Activated T-cell treated with anti-CD3 and anti-CD28 coated beads for 48 hours (primary cell): ENCODE results near the gene SLC45A1.
"Not testable (repeated sequence)": the region's sequence is repeated elsewhere in the genome, so short reads cannot be mapped to it uniquely, and the experiment has no call there.

ENCODE experiments used
- DNase-seq: peaks from one replicate; pipeline ENCODE4 v3.0.0-alpha.2; 2020; ENCODE audit warnings: low read depth

The SLC45A1 gene

DNA sequence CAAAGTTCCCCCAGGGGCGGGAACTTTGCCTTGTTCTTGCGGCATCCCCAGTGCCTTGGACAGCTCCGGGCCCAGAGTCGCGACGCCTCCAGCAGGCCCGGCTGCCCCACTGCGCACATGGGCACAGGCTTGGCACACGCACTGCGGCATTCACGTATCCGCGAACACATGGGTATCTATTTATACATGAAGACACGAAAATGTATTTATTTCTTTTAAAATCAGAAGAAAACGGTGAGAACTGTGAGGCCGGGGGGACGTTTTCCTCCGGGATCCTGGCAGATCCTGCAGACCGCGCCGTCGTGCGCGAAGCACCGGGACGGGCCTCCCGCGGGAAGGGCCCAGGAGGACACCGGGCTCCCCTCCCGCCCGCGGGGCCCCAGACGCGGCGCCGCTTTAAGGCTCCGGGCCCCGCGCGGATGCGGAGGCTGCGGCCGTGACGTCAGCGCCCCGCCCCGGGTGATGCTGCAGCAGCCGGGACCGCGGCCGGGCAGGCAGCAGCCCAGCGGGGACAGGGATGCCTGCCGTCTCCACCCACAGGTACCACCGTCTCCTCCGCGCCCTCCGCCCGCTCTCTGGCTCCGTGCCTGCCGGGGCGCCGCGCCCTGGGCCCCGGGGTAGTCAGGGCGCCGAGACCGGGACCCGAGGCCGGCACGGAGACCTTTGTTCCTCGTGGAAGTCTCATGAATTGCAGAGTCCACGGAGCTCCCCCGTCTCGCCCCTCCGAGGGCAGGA lies at the start of gene SLC45A1:
SLC45A1 (plus strand) TSS at position 468 of the 735 bp plus-strand sequence. CDS start 6,216 bp downstream, outside the sequence.
- peak; percentile 78 for DNase-seq

DNA sequence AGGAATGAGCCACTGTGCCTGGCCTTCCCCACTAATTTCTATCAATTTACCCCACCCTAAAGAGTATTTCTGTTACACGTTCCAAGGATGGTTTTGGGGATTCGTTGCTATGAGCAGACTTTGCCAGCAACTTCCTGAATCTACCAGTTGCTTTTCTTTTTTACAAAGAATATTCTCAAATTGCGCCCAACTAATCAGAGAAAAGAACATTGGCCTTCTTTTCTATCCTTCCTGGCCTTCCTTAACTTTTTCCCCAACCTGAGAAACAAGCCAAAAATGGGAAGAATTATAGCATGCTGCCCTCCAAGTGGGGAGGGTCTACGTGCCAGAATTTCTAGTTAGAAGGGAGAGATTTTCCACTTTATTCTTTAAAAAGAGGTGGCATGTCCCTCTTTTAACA lies 44.9 kb upstream of the SLC45A1 start:
- no peak for DNase-seq

DNA sequence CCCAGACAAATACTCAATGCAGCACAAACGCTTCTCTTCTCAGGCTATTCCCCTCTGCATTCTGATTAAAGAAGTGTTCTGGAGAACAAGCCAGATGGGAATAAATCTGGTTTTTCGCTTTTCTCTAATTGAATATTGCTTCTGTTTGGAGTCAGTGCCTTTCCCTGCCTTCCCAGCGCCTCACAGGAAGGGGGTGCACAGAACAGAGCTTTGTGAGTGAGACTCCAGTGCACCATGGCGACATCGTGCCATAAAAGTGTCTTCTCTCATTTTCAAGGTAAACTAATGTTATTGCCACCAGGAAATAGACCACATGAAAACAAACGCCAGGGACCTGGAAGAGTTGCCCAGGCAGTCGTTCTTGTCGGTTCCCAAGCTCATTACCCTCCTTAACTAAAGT lies 43.6 kb upstream of the SLC45A1 start:
- no peak for DNase-seq

DNA sequence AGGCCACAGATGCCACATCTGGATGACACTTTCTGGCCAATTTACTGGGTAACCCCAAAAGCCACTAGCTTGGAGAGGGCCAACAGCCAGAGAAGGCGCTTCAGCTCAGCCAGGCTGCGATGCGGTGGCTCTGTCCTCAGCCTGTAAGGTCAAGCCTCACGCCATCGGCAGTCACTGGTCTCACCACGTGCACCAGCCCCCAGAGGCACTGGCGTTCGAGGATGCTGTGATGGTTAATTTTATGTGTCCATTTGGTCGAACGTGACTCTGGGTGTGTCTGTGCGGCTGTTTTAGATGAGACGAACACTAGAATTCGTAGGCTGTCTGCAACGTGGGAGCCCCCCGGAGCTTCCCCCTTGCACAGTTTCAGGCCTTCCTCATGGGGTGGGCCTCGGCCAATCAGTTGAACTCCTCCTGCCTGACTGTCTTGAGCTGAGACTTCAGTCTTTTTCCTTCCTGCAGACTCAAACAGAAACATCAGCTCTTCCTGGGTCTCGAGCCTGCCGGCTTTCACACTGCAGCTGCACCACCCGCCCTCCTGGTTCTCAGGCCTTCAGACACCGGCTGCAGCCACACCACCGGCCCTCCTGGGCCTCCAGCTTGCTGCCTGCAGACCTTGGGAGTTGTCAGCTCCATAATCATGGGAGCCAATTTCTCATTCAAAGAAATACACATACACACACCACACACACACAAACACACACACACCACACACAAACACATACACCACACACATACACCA lies 41.6 kb upstream of the SLC45A1 start:
- DNase-seq, result no peak

GRCh38 chr1:8276932-8277331 lies 41.0 kb upstream of the SLC45A1 start:
- DNase-seq, result no peak

- DNase-seq, result not testable (repeated sequence)
Observed at GRCh38 chr1:8278677-8279076, 39.2 kb upstream of the SLC45A1 start.

DNA sequence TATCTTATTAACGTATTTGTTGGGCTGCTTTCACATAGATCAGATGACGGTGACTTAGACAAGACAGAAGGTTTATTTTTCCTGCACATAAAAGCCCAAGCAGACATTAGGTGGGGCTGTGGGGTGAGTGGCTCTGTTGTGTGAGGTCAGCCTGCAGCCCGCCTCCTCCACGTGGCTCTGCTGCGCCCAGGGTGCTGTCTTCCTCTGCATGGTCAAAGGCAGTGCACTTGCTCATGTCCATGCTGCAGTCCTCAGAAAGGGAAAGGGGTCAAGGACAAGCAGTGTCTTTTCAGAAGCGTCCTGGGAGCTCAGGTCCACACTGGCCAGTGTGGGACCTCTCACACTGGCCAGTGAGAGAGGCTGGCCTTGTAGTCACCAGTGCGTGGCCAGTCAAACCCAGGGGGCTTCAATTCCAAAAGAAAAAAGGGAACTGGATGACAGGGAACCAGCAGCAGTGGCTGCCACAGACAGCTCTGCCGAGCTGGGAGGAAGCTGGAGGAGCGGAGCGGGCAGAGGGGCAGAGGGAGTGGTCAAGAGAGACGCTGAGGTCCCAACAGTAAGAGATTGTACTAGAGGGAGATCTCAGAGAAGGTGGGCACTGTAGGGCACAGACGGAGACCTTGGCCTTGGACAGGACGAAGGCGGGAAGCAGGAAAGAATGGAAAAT lies 35.9 kb upstream of the SLC45A1 start:
- no peak for DNase-seq

DNA sequence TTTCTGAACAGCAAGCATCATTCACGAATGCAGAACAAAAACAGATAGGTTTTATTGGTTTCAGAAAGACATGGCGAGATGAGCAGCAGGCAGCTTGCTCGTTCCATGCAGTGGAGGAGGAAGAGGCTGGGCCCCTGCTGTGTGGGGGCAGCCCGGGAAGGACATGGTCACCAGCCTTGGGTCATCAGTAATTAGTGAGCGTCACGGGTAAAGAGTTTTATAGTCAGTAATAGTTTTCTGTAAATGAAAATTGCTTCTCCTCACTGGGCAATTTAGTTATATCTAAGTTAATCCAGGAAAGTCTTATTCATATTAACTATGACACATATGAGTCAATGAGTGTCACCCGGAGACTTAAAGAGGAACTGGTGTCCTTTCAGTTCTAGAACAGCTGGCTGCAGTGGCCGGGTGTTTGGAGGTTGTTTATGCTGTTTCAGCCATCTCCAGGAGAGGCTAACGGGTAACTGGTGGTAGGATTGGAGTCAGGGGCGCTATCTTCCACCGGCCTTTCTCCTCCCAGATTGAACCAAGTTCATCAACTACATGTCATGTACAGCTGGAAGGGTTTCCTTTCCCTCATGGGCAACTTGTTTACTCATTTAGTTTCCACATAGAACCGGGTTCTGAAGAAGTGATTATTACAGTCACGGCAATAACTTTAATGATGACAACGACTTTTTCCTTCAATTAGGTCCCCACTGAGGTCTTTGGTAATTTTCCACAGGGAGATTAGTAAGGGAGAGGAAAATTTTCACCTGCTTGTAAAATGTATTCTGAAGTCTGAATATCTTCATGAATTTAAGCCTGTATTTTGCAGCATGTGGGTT lies 34.6 kb upstream of the SLC45A1 start:
- peak; percentile 29 for DNase-seq

DNA sequence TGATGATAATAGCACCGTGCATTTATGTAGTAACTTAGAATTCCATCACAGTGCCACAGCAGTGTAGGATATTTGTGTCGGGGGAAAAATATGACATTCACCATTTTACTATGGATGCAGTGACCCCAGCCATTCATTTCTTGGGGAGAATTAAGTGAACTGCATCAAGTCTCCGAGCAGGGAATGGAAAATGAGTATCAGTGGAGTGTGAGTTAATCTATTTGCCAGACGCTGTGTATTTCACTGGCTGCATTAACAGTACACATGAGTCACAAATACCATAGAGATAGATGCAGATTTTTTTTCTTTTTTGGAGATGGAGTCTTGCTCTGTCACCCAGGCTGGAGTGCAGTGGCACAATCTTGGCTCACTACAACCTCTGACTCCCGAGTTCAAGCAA lies 33.8 kb upstream of the SLC45A1 start:
- no peak for DNase-seq

DNA sequence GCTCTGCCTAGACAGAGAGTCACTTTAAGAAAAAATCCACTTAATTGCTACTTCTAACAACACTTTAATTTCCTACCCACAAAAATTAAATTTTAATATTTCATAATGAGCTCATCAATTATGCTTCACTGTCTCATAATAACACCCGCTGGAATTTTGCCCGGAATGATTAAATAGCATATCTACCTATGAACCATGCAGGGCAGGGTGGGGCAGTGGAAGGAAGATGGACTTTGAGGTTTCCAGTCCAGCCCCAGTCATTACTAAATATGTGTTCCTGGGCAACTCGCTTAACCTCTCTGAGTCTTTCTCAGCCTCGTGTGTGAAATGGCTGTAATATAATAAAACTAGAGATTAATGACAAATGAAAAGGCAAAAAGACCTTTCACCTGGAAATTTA lies 32.8 kb upstream of the SLC45A1 start:
- no peak for DNase-seq

- no peak for DNase-seq
Observed at GRCh38 chr1:8285965-8286364, 31.9 kb upstream of the SLC45A1 start.

- DNase-seq, result no peak
Observed at GRCh38 chr1:8293118-8293517, 24.8 kb upstream of the SLC45A1 start.

- DNase-seq, result no peak
Observed at GRCh38 chr1:8293641-8294169, 24.2 kb upstream of the SLC45A1 start.

DNA sequence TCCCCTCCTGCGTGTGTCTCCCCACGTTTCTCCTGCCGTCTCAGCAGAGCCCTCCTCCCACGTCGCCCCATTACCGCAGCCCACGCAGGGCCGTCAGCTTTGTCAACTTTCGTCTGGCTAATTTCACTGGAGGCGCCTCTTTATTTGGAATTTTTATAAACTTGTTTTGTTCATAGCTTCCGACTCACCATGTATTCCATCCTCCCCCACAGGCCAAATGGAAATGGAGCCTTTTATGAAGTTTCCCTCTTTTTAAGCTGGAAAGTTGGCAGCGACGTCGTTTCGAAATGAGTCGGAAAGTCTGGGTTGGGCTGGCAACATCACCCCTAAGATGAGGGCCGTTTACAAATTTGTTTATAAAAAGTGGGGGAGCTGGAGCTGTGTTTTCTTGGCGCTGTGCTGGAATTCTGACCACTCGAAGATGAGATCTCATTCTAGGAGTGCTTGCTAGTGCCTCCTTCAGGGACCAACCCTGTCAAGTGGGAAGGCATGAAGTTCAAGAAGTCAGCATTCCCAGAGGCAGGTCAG lies 23.7 kb upstream of the SLC45A1 start:
- DNase-seq, result no peak

- no peak for DNase-seq
Observed at GRCh38 chr1:8297245-8297644, 20.7 kb upstream of the SLC45A1 start.

DNA sequence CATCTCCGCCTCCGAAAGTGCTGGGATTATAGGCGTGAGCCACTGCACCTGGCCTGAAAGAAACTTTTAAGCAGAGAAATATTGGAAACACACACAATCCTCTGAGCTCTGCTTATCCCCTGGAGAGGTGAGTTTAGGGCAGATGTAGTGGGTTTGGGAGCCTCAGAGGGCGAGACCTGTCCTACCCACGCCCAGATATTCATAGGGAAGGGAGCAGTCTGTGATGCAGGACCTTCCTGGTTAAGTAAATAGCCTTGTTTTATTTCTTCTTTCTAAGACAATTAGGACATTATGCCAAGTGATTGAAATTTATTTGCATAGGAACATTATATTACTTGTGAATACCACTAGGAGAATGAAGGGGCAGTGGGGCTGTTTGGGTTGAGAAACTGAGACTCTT lies 18.0 kb upstream of the SLC45A1 start:
- no peak for DNase-seq

- no peak for DNase-seq
Observed at GRCh38 chr1:8302081-8302956, 15.6 kb upstream of the SLC45A1 start.

DNA sequence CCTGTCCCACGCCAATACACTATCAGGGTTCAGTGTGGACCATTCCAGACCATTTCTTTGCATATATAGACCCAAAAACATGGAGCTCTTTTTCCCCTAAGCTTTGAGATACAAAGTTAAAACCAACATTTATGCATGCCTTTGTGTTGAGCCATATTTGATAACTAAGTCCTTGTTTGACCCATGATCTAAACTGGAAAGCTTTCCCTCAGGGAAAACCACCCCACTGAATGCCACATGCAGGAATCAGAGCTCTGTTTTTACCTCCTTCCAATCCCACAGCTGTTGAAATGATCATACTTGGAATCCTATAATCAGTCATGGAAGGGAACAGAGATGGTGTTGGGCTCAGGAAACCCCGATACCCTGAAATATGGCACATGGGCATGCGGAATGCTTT lies 14.8 kb upstream of the SLC45A1 start:
- no peak for DNase-seq

DNA sequence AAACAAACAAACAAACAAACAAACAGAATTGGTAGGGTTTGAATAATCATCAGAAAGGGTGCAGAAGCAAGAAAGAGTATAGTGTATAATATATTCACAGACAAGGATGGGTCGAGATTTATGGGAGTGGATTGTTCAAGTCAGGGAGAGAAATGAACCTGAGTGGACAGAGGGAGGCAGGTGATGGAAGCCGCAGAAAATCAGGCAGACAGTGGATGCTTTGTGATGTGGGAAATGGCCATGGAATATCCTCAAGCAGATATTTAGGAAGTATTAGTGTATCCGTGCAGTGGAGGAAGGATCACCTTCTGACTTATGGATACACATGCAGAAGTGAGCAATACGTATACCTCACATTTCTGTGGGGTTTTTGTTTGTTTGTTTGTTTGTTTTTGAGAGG lies 14.0 kb upstream of the SLC45A1 start:
- DNase-seq, result no peak

DNA sequence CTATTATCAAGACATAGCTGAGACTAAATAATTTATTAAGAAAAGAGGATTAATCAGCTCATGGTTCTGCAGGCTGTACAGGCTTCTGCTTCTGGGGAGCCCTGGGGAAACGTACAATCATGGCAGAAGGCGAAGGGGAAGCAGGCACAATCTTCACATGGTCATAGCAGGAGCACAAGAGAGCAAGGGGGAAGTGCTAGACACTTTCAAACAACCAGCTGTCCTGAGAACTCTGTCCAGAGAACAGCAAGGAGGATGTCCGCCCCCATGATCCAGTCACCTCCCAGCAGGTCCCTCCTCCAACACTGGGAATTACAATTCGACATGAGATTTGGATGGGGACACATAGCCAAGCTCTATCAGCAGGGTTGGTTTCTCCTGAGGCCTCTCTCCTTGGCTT lies 10.3 kb upstream of the SLC45A1 start:
- no peak for DNase-seq
